T-cell (primary cell): ENCODE data around the gene SMG7. TPM values are rescaled to one million over a fixed set of nuclear protein-coding genes. Genes with fewer than 3 reads are reported as not detected.

ENCODE experiments used
- ATAC-seq, 4 experiments: fragments of 200-7000 bp in 3 of 4; fragments of 150-1000 bp in 1 of 4; cut with Tn5 transposase; replicated peaks in 1 of 4; 1 replicate in 3 of 4; 2 replicates in 1 of 4; pipeline ENCODE4 v1.10.0; 2021; ENCODE audit warnings: moderate library complexity in 3 of 4, mild to moderate bottlenecking in 2 of 4, moderate number of reproducible peaks in 1 of 4
- CTCF ChIA-PET, 2 donors: fragments of 300-600 bp; sonication (Branson Sonifier 250); formaldehyde crosslinking; loops; one replicate each; lab custom pipeline; 2022; ENCODE audit warnings: antibody characterized with exemption in 2 of 2; lab: Charles Lee
- POLR2A ChIA-PET, 2 donors: fragments of 300-600 bp; sonication (Branson Sonifier 250); formaldehyde crosslinking; loops; one replicate each; lab custom pipeline; 2022; ENCODE audit warnings: antibody characterized with exemption in 2 of 2; lab: Charles Lee
- DNase-seq, 35 experiments: peaks; one replicate each; pipeline versions ENCODE4 v3.0.0 to v3.0.0-alpha.2; 2013 to 2023
- H3K27ac ChIP-seq: one replicate; pipeline ENCODE4 v1.5.1; 2013; ENCODE audit warnings: low read length
- H3K27me3 ChIP-seq, 2 experiments: replicated peaks in 1 of 2; 1 replicate in 1 of 2; 2 replicates in 1 of 2; pipeline versions ENCODE4 v1.6.1 to v1.7.0; 2013; ENCODE audit warnings: low read length in 1 of 2, mixed read lengths in 1 of 2; ENCODE audit not compliant: control insufficient read depth in 2 of 2, insufficient read depth in 2 of 2; ENCODE audit errors: extremely low read depth in 1 of 2
- H3K36me3 ChIP-seq, 2 donors: 1 replicate in 1 of 2; 2 replicates in 1 of 2; pipeline versions ENCODE4 v1.6.1 to v1.7.0; 2013; ENCODE audit warnings: low read length in 1 of 2; ENCODE audit not compliant: control insufficient read depth in 2 of 2, insufficient read depth in 1 of 2; ENCODE audit errors: extremely low read depth in 1 of 2
- H3K4me1 ChIP-seq, 2 experiments: 1 replicate in 1 of 2; 2 replicates in 1 of 2; pipeline versions ENCODE4 v1.6.1 to v1.7.0; 2013; ENCODE audit warnings: low read length in 2 of 2, mixed read lengths in 1 of 2; ENCODE audit not compliant: insufficient read depth in 2 of 2, control insufficient read depth in 1 of 2; ENCODE audit errors: extremely low read depth in 1 of 2
- H3K4me3 ChIP-seq, 2 donors: 1 replicate in 1 of 2; 2 replicates in 1 of 2; pipeline versions ENCODE4 v1.5.1 to v1.7.0; 2013; ENCODE audit warnings: mild to moderate bottlenecking in 2 of 2, low read length in 1 of 2, moderate library complexity in 1 of 2; ENCODE audit not compliant: control insufficient read depth in 1 of 2; ENCODE audit errors: extremely low read depth in 1 of 2
- H3K9me3 ChIP-seq: 2 replicates; pipeline ENCODE4 v1.7.0; 2013
- H3K27ac Mint-ChIP-seq, 2 donors: one replicate each; pipeline ENCODE4 v1.8.0; 2020 to 2021; ENCODE audit warnings: mild to moderate bottlenecking in 2 of 2, mixed read lengths in 2 of 2
- H3K27me3 Mint-ChIP-seq, 2 donors: one replicate each; pipeline ENCODE4 v1.8.0; 2021 to 2022; ENCODE audit warnings: mixed read lengths in 2 of 2
- H3K36me3 Mint-ChIP-seq: one replicate; pipeline ENCODE4 v1.8.0; 2021; ENCODE audit warnings: mixed read lengths
- H3K4me1 Mint-ChIP-seq, 3 donors: one replicate each; pipeline ENCODE4 v1.8.0; 2020 to 2022; ENCODE audit warnings: mixed read lengths in 3 of 3, mild to moderate bottlenecking in 1 of 3
- H3K4me3 Mint-ChIP-seq, 3 donors: one replicate each; pipeline ENCODE4 v1.8.0; 2020 to 2022; ENCODE audit warnings: mild to moderate bottlenecking in 3 of 3, mixed read lengths in 3 of 3, moderate library complexity in 3 of 3
- H3K9me3 Mint-ChIP-seq, 3 donors: one replicate each; pipeline ENCODE4 v1.8.0; 2020 to 2022; ENCODE audit warnings: mixed read lengths in 3 of 3
- WGBS: methylation state at CpG from one replicate; pipeline ENCODE4 v1.1.5; 2013; ENCODE audit warnings: missing lambda C conversion rate; ENCODE audit not compliant: insufficient coverage; 5-methylcytosine and 5-hydroxymethylcytosine counted together
- total RNA-seq, 35 experiments: library from RNA in 6 of 35; stranded (reverse) in 6 of 35; fragments of 120-200 nt in 1 of 35; gene quantifications; one replicate each; pipeline versions ENCODE4 v1.2.1 to v1.2.4 and lab custom pipeline; 2013 to 2026

The SMG7 gene
- total RNA-seq, 5 donors from 2014 or later (not counting 1 experiment from before 2014, with no cell fraction given) = 52.6 to 59.0 (median 54.6) TPM

DNA sequence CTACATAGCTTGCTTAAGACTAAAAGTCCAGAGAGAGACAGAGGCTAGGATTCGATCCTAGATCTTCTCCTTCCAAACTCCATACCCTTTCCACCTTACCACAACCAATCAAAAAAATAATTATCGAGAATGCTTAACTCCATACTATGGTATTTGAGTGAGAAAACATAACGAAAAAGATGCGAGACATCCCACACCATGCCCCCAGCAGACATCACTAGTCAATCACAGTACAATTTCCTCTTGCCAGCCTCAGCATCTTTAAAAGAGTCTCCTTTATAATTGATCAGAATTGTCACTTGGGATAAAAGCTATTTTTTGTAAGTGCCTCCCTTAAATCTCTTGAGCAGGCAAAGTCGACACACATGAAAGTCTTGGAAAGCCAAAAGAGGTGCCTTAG, 117.1 kb downstream of the SMG7 start:
- Histone ChIP-seq H3K4me3 (no peak overlapping the region), H3K4me1 (peaks cover 5 to 15% of the 10 kb centered on the region in 2 experiments), H3K9me3 (no peaks in the 10 kb centered on the region), H3K36me3 (no peaks in the 10 kb centered on the region), H3K27me3 (no peaks in the 10 kb centered on the region), H3K27ac (no peak overlapping the region)
- no peaks in the 10 kb centered on the region for H3K9me3 Mint-ChIP-seq
- ChIA-PET POLR2A (no interaction called here), CTCF (no interaction called here)
- 83% methylated on average over 1 of the region's 5 CpGs for WGBS
- peak overlapping the region; percentile 50 to 78 for H3K27ac Mint-ChIP-seq
- ATAC-seq (no peak), DNase-seq (no peak)
- peaks cover 0 to 2% of the 10 kb centered on the region in 2 donors for H3K27me3 Mint-ChIP-seq
- H3K4me3 Mint-ChIP-seq = peak overlapping the region in 2 of 3 donors; percentile 21 to 49
- H3K4me1 Mint-ChIP-seq = peaks cover 20 to 47% (median 32%) of the 10 kb centered on the region in 3 donors
- no peaks in the 10 kb centered on the region for H3K36me3 Mint-ChIP-seq

DNA sequence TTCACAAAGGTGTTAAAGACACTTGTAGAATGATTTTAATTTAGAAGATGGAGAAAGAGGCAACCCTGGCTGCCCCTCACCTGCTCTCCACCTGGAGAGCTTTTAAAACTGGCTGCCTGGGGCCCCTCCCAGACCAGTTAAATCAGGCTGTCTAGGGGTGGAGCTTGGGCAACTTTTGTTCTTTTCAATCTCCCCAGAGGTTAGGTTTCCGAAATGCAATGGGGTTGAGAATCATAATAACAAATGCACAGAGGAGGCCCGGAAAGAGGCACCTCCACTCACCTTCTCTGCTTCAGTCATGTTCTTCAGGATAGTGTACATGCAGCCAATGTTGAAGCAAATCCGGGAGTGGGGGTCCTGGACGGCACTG, 117.6 kb downstream of the SMG7 start:
- Mint-ChIP-seq H3K4me3 (peak overlapping the region; percentile 21 to 49 (median 25)), H3K27me3 (peaks cover 0 to 2% of the 10 kb centered on the region in 2 donors), H3K27ac (peak overlapping the region; percentile 68 to 78), H3K9me3 (no peaks in the 10 kb centered on the region), H3K36me3 (no peaks in the 10 kb centered on the region), H3K4me1 (peaks cover 20 to 46% (median 32%) of the 10 kb centered on the region in 3 donors)
- H3K4me1 ChIP-seq = peaks cover 5 to 15% of the 10 kb centered on the region in 2 experiments
- H3K36me3 ChIP-seq = no peaks in the 10 kb centered on the region
- ChIA-PET POLR2A (no interaction called here), CTCF (no interaction called here)
- H3K4me3 ChIP-seq = no peak overlapping the region
- ATAC-seq = peak in 2 of 4 experiments; percentile 21 to 24
- H3K9me3 ChIP-seq = no peaks in the 10 kb centered on the region
- no peak for DNase-seq
- peak overlapping the region; percentile 28 for H3K27ac ChIP-seq
- no peaks in the 10 kb centered on the region for H3K27me3 ChIP-seq
- 92% methylated on average over 3 of the region's 4 CpGs for WGBS

DNA sequence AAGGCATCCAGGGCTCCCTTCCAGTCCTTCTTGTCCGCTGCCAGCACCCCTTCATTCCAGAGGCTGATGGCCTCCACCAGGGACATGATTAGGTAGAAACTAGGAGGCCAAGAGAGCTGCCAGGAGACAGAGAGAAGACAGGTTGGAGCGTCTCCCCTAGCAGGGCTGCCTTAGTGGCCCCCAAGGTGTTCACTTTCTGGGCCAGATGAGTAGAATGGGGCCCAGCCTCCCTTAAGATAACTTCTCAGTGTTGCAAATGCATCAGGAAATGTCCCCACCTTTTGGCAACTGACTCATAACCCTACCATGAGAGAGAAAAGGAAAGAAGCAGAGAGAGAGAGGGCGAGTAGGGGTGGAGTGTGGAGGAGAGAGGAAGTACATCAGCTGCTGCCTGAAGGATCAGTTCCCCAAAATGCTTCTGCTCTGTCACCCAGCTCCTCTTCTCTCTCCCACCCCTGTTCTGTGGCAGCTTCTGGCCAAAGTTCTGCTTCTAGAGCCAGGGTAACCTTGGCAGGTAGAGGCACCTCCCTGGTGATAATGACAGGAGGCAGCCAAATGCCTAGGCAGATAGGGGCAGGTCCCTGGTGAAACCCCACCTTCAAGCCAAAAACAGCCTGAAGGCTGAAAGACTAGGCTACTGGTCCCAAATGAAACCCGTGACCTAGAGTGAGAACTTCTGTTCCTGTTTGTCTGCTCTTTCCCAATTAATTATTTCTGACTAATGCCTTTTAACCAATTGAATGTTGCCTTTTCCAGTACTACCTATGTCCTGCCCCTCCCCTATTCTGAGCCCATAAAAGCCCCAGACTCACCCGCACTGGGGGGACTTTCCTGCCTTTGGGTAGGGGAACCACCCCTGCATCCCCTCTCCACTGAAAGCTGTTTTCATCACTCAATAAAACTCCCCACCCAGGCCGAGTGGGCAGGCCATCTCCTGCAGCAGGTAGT, 118.2 kb downstream of the SMG7 start, which contains the start of gene NCF2:
NCF2 (minus strand) TSS at position 216 of the 948 bp plus-strand sequence; CDS start at position 86, 130 bp downstream.
- Histone ChIP-seq H3K27me3 (no peaks in the 10 kb centered on the region), H3K4me1 (peaks cover 5 to 15% of the 10 kb centered on the region in 2 experiments), H3K36me3 (no peaks in the 10 kb centered on the region), H3K4me3 (no peak within 1 kb of the TSS), H3K9me3 (no peaks in the 10 kb centered on the region), H3K27ac (peak within 1 kb of the TSS; percentile 28)
- WGBS = 42% methylated on average over 3 of the region's 6 CpGs
- DNase-seq (peak in 8 of 35 experiments; percentile 5 to 41 (median 12)), ATAC-seq (peak; percentile 65 to 83 (median 76))
- POLR2A ChIA-PET = no interaction called here
- CTCF ChIA-PET = no interaction called here
- peak within 1 kb of the TSS; percentile 68 to 78 for H3K27ac Mint-ChIP-seq
- peaks cover 0 to 2% of the 10 kb centered on the region in 2 donors for H3K27me3 Mint-ChIP-seq
- H3K9me3 Mint-ChIP-seq = no peaks in the 10 kb centered on the region
- peak within 1 kb of the TSS; percentile 21 to 49 (median 25) for H3K4me3 Mint-ChIP-seq
- peaks cover 20 to 44% (median 32%) of the 10 kb centered on the region in 3 donors for H3K4me1 Mint-ChIP-seq
- no peaks in the 10 kb centered on the region for H3K36me3 Mint-ChIP-seq

DNA sequence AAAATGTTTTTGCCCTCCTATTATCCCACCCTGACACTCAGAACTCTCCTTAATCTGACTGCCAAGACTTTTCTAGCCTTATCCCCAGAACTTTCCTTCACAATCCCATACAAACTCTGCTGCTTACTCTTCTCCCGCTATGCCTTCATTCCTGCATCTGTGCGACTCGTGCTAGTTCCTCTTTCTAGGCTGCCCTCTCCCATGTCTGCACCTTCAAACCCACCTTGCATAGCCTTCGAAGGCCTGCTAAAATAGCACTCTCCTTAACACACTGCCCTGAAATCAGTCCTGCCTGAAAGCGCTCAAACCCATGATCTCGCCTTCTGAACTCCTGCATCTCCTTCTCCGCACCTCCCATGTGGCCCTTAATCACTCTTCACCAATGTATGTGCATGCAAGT, 120.4 kb downstream of the SMG7 start:
- Histone ChIP-seq H3K27ac (no peak overlapping the region), H3K27me3 (no peaks in the 10 kb centered on the region), H3K36me3 (no peaks in the 10 kb centered on the region), H3K9me3 (no peaks in the 10 kb centered on the region), H3K4me3 (no peak overlapping the region), H3K4me1 (peaks cover 5 to 15% of the 10 kb centered on the region in 2 experiments)
- WGBS = 85% methylated on average over 7 of the region's 7 CpGs
- DNase-seq (no peak), ATAC-seq (no peak)
- H3K27me3 Mint-ChIP-seq = peaks cover 0 to 2% of the 10 kb centered on the region in 2 donors
- no peaks in the 10 kb centered on the region for H3K9me3 Mint-ChIP-seq
- ChIA-PET POLR2A (no interaction called here), CTCF (no interaction called here)
- H3K27ac Mint-ChIP-seq = no peak overlapping the region
- no peaks in the 10 kb centered on the region for H3K36me3 Mint-ChIP-seq
- H3K4me3 Mint-ChIP-seq = no peak overlapping the region
- peaks cover 20 to 44% (median 32%) of the 10 kb centered on the region in 3 donors for H3K4me1 Mint-ChIP-seq

DNA sequence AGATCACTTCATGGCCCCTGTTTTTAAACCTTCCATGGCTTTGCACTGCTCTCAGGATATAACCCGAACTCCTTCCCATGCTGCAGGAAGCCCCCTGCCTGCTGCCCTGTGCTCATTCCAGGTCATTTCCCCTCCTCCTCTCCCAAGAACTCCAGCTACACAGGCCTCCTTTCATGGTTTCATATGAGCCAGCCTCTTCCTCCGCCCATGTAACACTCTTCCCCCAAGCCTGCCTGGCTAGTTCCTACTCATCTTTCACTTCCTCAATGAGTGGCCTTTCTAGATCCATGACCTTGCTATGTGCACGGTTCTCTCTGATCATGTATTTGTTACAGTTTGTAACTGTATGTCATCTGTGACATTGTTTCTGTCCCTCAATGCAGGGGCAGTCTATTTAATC, 121.1 kb downstream of the SMG7 start:
- no peak for ATAC-seq
- Histone ChIP-seq H3K4me1 (peaks cover 5 to 15% of the 10 kb centered on the region in 2 experiments), H3K36me3 (no peaks in the 10 kb centered on the region), H3K27ac (no peak overlapping the region), H3K4me3 (no peak overlapping the region), H3K27me3 (no peaks in the 10 kb centered on the region), H3K9me3 (no peaks in the 10 kb centered on the region)
- CTCF ChIA-PET = no interaction called here
- Mint-ChIP-seq H3K4me1 (peaks cover 20 to 41% (median 26%) of the 10 kb centered on the region in 3 donors), H3K36me3 (no peaks in the 10 kb centered on the region), H3K27me3 (peaks cover 0 to 2% of the 10 kb centered on the region in 2 donors), H3K9me3 (no peaks in the 10 kb centered on the region), H3K27ac (peak overlapping the region in 1 of 2 donors; percentile 25), H3K4me3 (no peak overlapping the region)
- POLR2A ChIA-PET = no interaction called here
- no peak for DNase-seq
- 100% methylated on average over 1 of the region's 3 CpGs for WGBS

DNA sequence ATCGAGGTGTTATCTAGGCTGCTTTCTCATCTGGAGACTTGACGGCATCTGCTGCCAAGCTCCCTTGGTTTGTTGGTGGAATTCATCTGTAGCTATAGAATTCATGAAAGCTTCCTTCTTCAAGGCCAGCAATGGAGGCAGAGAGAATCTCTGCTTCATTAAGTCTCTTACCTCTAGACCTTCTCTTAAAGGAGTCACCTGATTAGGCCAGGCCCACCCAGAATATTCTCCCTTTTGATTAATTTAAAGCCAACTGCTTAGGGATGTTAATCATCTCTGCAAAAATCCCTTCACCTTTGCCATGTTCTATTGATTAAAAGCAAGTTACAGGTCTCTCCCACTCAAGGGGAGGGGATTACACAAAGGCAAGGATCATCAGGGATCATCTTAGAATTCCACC, 123.2 kb downstream of the SMG7 start:
- Mint-ChIP-seq H3K4me3 (no peak overlapping the region), H3K4me1 (peaks cover 1 to 20% (median 4%) of the 10 kb centered on the region in 3 donors), H3K27me3 (peaks cover 0 to 2% of the 10 kb centered on the region in 2 donors), H3K36me3 (no peaks in the 10 kb centered on the region), H3K27ac (no peak overlapping the region), H3K9me3 (no peaks in the 10 kb centered on the region)
- H3K9me3 ChIP-seq = no peaks in the 10 kb centered on the region
- ATAC-seq (no peak), DNase-seq (no peak)
- no peaks in the 10 kb centered on the region for H3K36me3 ChIP-seq
- ChIA-PET POLR2A (interaction anchor here in 1 of 2 donors (0.5 to 0.6 kb wide), 2 partner anchors 39 to 336 kb away, joined by 4 read pairs; no protein-coding TSS in a partner anchor), CTCF (interaction anchor here in 1 of 2 donors (0.9 kb wide), 1 partner anchor 1610 kb away, joined by 3 read pairs; no protein-coding TSS in a partner anchor)
- H3K4me1 ChIP-seq = peaks cover 0 to 1% of the 10 kb centered on the region in 2 experiments
- H3K4me3 ChIP-seq = no peak overlapping the region
- no peaks in the 10 kb centered on the region for H3K27me3 ChIP-seq
- WGBS = 100% methylated on average over 1 of the region's 2 CpGs
- H3K27ac ChIP-seq = no peak overlapping the region
